ENCODE measurements around the gene SETD2. TPM values are rescaled to one million over a fixed set of nuclear protein-coding genes. Genes with fewer than 3 reads are reported as not detected.

Gene SETD2
- total and polyA plus RNA-seq, 2 donors (not counting 1 experiment from before 2014, with no cell fraction given), result 22.6 to 91.4 TPM

GRCh38 chr3:46985588-46985987 is 178.3 kb downstream of the SETD2 start:
- Histone ChIP-seq H3K79me2 (ENCODE audit: control insufficient read depth, insufficient read depth, low read length) (peaks cover 52% of the 10 kb centered on the region), H3K4me3 (ENCODE audit: control extremely low read depth in 1 of 5, extremely low read depth in 1 of 5, insufficient read depth in 1 of 5, low read depth in 2 of 5, low read length in 4 of 5) (no peak overlapping the region), H2AFZ (ENCODE audit: insufficient read depth, low read depth, low read length, poor library complexity, severe bottlenecking) (no peak overlapping the region), H3K27me3 (replicated peaks in 1 of 4; ENCODE audit: control extremely low read depth in 1 of 4, control insufficient read depth in 3 of 4, insufficient read depth in 4 of 4, low read length in 3 of 4) (no peaks in the 10 kb centered on the region), H3K9me3 (ENCODE audit: control extremely low read depth in 1 of 3, control insufficient read depth in 2 of 3, insufficient read depth in 1 of 3, low read length in 2 of 3) (no peaks in the 10 kb centered on the region), H3K36me3 (replicated peaks in 1 of 2; ENCODE audit: control extremely low read depth in 1 of 2, control insufficient read depth in 1 of 2, extremely low read depth in 1 of 2, insufficient read depth in 2 of 2, low read length in 1 of 2) (peaks cover 0 to under 1% of the 10 kb centered on the region in 2 experiments), H3K4me1 (ENCODE audit: control insufficient read depth in 2 of 2, insufficient read depth in 2 of 2, low read length in 2 of 2) (peaks cover 53 to 73% of the 10 kb centered on the region in 2 donors), H4K20me1 (ENCODE audit: control insufficient read depth, insufficient read depth, low read length, poor library complexity, severe bottlenecking) (peaks cover 42% of the 10 kb centered on the region), H3K9ac (ENCODE audit: low read length) (no peak overlapping the region), H3K27ac (ENCODE audit: low read length in 2 of 2) (peak overlapping the region in 1 of 2 donors; percentile 4), H3K4me2 (replicated peaks; ENCODE audit: low read depth, low read length, poor library complexity, severe bottlenecking) (peak overlapping the region; percentile 83)
- H3K4me3 Mint-ChIP-seq, result no peak overlapping the region
- H3K4me1 Mint-ChIP-seq, result peaks cover 78% of the 10 kb centered on the region
- no peak for TF ChIP-seq EZH2 (IDR thresholded peaks at IDR 0.05; ENCODE audit: borderline replicate concordance, insufficient read depth, low read depth, low read length, poor library complexity, severe bottlenecking)
- TF ChIP-seq CTCF (IDR thresholded peaks at IDR 0.05), result no peak
- ChIA-PET POLR2A (interaction anchor here (1.0 kb wide), 1 partner anchor 14 kb away, joined by 3 read pairs; no protein-coding TSS in a partner anchor), CTCF (no interaction called here)
- DNase-seq (no peak), ATAC-seq (ENCODE audit: low read depth) (no peak)
- intact Hi-C loops (cut with micrococcal nuclease), result no loop called here
- H3K9me3 Mint-ChIP-seq (ENCODE audit: insufficient read depth), result no peaks in the 10 kb centered on the region
- no peaks in the 10 kb centered on the region for H3K27me3 Mint-ChIP-seq
- 96% methylated on average over 4 of the region's 5 CpGs for WGBS (ENCODE audit: insufficient coverage)
- peak overlapping the region; percentile 68 for H3K27ac Mint-ChIP-seq

- CTCF ChIA-PET, result interaction anchor here (1.1 kb wide), 1 partner anchor 12 kb away, joined by 3 read pairs; no protein-coding TSS in a partner anchor
- ATAC-seq (ENCODE audit: low read depth) (no peak), DNase-seq (no peak)
- no peaks in the 10 kb centered on the region for H3K36me3 ChIP-seq (replicated peaks in 1 of 2; ENCODE audit: control extremely low read depth in 1 of 2, control insufficient read depth in 1 of 2, extremely low read depth in 1 of 2, insufficient read depth in 2 of 2, low read length in 1 of 2)
- peak overlapping the region; percentile 37 for H3K27ac Mint-ChIP-seq
- no peak overlapping the region for H3K4me3 Mint-ChIP-seq
- H3K4me1 Mint-ChIP-seq, result peaks cover 76% of the 10 kb centered on the region
- H4K20me1 ChIP-seq (ENCODE audit: control insufficient read depth, insufficient read depth, low read length, poor library complexity, severe bottlenecking), result peaks cover 42% of the 10 kb centered on the region
- H3K79me2 ChIP-seq (ENCODE audit: control insufficient read depth, insufficient read depth, low read length), result peaks cover 59% of the 10 kb centered on the region
- H3K9ac ChIP-seq (ENCODE audit: low read length), result no peak overlapping the region
- POLR2A ChIA-PET, result interaction anchor here (1.0 kb wide), 1 partner anchor 15 kb away, joined by 3 read pairs; no protein-coding TSS in a partner anchor
- H3K4me3 ChIP-seq (ENCODE audit: control extremely low read depth in 1 of 5, extremely low read depth in 1 of 5, insufficient read depth in 1 of 5, low read depth in 2 of 5, low read length in 4 of 5), result no peak overlapping the region
- no peaks in the 10 kb centered on the region for H3K27me3 Mint-ChIP-seq
- intact Hi-C loops (cut with micrococcal nuclease), result no loop called here
- H2AFZ ChIP-seq (ENCODE audit: insufficient read depth, low read depth, low read length, poor library complexity, severe bottlenecking), result no peak overlapping the region
- no peak overlapping the region for H3K4me2 ChIP-seq (replicated peaks; ENCODE audit: low read depth, low read length, poor library complexity, severe bottlenecking)
- no peak overlapping the region for H3K27ac ChIP-seq (ENCODE audit: low read length in 2 of 2)
- no peaks in the 10 kb centered on the region for H3K9me3 Mint-ChIP-seq (ENCODE audit: insufficient read depth)
- H3K4me1 ChIP-seq (ENCODE audit: control insufficient read depth in 2 of 2, insufficient read depth in 2 of 2, low read length in 2 of 2), result peaks cover 52 to 72% of the 10 kb centered on the region in 2 donors
- no peak for TF ChIP-seq EZH2 (IDR thresholded peaks at IDR 0.05; ENCODE audit: borderline replicate concordance, insufficient read depth, low read depth, low read length, poor library complexity, severe bottlenecking)
- no peaks in the 10 kb centered on the region for H3K27me3 ChIP-seq (replicated peaks in 1 of 4; ENCODE audit: control extremely low read depth in 1 of 4, control insufficient read depth in 3 of 4, insufficient read depth in 4 of 4, low read length in 3 of 4)
- H3K9me3 ChIP-seq (ENCODE audit: control extremely low read depth in 1 of 3, control insufficient read depth in 2 of 3, insufficient read depth in 1 of 3, low read length in 2 of 3), result no peaks in the 10 kb centered on the region
- 93% methylated on average over 9 of the region's 11 CpGs for WGBS (ENCODE audit: insufficient coverage)
Measured at GRCh38 chr3:46984591-46985459, 179.1 kb downstream of the SETD2 start.

All from B cell (primary cell).